HL-60/S4 treated with phorbol 12-myristate 13-acetate at 8.2 ng/mL for 4 days and 3 days (cell line): ENCODE data around the gene PCOLCE2.

ENCODE experiments used
- in situ Hi-C: fragments of 300-500 bp; cut with MboI; formaldehyde crosslinking; loops from 2 replicates; pipeline ENCODE4 v1.15.0; 2022; ENCODE audit warnings: low sequenced_read_pairs

PCOLCE2 gene

DNA sequence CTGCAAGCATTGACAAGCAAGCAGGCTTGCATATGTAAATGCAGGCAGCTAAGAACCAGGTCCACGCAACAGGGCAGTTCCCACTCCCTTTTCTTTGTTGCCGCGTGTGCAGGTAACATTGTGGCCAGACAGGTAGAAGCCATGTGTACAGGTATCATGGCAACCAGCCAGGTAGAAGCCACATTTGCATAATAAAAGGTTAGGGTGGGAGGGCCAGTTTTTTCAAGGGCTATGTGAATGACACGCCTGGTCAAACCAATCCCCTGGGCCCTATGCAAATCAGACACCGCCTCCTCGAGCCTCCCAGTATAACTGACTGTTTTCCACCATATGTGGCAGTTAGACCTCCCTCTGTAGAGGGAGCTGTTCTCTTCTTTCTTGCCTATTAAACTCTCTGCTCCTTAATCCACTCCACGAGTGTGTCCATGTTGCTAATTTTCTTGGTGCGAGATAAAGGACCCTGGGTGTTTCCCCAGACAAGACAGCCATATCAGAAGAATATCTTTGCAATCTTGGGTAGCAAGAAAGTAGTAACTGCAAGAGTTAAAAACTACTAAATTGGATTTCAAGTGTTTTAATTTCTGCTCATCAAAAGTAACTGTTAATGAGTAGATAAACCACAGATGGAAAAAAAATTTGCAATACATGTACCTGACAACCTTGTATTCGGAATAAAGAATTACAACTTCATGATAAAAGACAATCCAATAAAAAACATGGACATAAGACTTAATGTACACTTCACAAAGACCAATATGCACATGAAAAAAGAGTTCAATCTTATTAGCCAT is 21.8 kb downstream of the PCOLCE2 start:
- in situ Hi-C loops: no loop called here

DNA sequence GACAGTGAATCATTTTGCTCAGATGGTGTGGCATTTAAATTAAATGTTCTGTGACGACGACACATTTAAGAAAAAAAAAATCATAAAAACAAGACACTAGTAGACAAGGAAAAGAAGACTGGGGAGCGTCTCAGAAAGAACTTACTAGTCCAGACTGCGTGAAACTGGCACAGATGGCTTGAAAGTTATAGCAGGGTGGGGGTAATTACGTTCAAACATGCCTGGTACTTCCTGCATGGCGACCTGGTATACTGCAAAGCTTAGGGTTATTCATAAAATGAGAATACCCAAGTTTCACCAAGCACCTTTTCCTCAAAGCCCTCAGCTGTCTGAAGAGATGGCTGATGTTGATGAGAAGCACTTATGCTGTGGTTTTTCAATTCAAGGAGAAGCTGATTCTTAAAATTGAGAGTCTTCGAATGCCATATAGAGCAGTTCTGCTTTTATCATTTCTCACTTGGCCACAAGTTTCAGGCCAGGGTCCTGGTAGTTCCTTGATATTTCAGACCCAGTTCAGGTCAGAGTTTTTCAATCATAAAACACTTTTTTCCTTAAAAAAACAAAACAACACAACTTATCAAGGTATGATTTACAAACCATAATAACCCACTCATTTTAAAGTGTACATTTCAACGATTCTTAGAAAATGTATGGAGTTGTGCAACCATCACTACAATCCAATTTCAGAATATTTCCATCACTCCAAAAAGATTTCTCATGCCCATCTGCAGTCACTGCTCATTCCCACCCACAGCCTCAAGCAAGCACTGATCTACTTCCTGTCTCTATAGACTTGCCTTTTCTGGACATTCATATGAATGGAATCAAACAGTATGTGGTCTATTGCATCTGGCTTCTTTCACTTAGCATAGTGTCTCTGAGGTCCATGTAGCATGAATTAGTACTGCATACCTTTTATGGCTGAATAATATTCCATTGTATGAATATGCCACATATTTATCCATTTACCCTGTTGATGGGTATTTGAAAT is 24.7 kb downstream of the PCOLCE2 start:
- in situ Hi-C loops: no loop called here

DNA sequence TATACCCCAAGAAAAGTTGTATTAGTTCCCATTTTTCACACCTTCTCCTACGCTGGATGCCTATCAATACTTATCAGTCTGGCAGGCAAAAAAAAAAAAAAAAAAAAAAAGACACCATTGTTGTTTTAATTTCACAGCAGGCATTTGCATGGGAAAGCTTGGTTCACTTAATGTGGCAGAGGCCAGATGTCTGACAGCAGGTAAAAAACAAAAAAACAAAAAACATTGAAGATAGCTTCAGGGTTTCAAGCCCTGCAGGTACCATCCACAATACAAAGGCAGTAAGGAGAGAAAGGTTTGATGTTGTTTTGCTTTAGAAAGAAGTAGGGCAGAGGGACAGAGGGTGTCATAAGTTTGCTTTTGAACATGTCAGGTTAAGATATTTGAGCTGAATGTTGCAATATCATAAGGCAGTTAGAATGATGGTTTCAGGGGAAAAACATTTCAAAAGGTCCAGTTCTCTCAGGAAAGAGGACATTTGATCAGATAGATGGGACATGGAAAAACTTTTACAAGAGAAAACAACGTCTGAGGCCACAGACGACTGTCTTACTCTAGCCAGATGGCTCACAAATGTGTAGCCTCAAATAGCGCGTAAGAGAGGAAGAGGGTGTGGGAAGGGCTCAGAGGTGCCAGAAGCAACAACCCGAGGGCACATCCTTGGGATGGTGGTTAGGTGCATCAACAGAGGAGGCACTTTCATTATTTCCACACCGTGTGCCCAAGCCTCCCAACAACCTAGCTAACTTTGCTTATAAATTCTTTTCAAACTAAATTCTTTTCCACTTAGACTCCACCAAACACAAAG is 25.7 kb downstream of the PCOLCE2 start:
- in situ Hi-C loops: no loop called here

DNA sequence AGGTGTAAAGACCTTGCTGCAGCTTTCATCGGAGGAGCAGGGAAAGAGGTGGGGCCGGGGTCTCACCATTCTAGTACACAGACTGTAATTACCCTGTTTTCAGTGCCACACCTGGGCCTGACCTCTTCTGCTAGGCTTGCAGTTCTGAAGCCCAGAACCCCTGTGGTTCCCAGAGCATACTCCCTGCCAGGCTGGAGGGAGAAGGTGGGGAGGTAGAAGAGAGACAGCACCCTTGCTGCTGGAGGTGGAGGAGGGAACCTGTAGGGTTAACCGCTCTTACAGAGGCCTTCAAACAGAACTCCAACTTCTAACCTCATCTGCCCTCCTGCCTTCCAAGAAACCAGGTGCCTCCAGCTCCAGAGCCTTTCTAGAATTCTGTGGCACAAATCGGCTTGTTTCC is 27.0 kb downstream of the PCOLCE2 start:
- in situ Hi-C loops: no loop called here

DNA sequence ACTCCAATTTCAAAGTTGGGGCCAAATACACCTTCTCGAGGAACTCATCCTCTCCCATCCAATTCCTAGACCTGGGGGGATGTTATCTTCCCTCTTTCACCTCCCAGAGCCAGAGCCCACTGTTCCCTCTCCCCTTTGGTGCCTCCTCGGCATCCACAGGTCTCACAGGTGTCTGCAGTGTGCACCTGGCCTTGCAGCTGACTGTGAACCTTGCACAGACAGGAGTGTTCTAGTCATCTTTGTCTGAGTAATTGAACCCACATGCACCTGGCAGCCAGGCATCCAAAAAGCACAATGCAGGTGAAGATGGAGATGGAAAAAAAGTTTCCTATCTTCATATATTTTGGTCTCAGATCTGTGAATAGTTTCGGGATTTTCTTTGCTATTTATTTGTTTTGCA is 30.8 kb downstream of the PCOLCE2 start:
- in situ Hi-C loops: no loop called here

DNA sequence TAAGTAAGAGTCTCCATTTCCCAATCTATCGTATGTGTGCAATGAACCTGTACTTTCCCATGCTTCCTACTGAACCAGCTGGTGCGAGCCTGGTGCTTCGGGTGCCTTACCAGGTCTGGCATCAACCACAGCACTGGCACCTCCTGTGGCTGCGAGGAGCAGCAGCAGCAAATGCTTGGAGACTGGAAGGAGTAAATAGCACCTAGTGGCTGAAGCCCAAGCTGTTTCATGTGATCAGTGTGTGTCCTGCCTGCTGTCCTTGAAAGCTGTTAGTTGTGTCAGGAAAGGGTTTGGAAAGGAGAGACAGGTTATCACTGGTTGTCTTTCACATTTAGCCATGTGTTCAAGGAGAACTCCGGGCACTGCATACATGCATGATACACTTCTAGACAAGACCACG is 31.8 kb downstream of the PCOLCE2 start:
- in situ Hi-C loops: no loop called here

DNA sequence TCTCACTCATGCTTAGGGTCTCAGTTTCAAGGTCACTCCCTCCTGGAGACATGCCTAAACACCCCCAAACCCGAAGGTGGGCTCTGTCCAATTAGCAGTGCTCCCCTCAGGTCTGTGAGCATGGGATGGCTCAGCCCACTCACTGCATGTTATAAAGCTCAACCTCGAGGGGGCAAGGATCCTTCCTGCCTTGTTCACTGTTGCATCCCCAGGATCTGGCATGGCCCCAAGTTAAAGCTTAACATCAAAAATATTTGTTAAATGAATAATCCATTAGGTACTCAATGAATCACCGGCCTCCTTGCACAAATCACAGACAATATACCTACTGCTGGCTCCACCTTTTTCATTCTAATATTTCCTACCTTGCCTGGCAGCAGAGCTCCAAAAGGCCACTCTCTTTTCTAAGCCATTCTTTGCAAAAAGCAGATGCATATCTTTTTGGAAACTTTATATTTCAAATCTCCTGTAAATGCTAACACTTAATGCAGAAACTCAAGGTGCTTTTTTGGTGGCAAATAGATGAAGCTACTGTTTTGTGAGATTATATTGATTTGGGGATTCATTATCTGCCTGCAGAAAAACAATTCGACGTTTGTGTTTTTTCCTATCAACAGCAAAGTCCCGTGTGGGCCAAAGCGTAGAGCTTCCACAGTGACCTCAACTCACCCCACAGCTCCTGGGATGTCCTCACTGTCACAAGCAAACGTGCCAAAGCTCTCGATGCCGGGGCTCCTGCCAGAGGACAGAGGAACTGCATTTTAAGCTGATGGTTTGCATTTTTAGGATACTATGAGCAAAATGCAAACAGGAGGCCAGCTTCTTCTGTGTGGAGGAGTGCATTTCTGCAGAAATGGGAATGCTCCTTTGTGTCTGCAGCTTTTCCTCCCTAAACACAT is 35.4 kb downstream of the PCOLCE2 start:
- in situ Hi-C loops: no loop called here

DNA sequence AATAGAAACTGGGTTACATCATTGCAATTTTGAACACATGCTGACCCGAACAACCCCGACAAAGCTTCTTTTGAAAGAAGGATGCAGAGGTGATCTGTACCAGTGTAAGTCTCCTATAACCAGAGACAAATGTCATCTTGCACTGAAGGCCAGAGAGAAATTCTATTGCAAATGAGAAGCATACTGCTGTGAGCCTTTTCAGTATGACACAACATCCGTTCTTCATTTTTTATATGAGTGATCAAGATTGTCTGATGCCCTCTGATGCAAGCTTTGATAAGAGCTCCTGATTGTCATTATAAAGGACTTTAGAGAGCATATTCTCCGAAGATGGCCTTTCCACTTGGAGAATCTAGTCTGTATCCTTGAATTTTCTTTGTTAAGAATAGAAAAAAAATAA is 36.9 kb downstream of the PCOLCE2 start:
- in situ Hi-C loops: no loop called here

DNA sequence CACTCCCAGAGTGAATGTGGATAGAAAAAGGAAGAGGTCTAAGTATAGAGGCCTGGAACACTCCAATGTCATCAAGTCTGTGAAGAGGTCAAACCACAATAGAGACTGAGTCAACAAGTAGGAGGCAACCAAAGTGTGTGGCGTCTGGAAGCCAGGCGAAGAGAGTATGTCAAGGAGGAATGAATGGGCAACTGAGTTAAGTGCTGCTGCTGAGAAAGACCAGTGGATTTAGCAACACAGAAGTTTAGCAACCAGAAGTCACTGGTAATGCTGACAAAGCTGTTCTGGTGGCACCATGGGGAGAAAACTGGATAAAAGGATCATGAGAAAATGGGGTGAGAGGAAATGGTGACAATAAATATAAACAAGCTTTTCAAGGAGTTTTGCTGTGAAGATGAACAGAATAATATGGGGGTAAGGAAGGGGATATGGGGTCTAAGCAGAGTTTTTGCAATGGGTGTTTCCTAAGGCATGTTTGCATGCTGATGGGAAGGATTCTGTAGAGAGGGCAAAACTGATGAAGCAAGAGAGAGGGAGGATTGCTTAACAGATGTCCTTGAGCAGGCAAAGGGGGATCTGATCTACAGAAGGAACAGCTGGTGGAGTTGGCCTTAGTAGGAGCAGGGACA is 38.4 kb downstream of the PCOLCE2 start:
- in situ Hi-C loops: no loop called here

DNA sequence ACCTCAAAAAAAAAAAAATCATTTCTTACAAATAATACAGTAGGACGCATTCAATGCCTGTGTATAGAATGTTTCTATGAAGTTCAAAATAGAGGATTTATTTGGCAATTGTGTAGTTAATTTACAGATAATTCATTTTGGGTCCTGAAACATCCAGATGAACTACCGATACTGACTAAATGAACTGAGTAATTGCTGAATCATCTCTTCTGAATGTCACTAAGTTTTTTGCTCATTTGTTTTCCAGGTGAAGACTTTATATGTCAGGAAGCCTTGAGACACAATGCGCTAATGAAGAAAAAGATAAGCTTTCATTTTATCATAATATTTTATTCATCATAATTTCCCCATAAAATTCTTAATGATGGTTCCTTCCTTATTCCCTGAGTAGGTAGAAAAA is 39.7 kb downstream of the PCOLCE2 start:
- in situ Hi-C loops: loop anchor here (25.0 kb wide), 1 partner anchor 138 kb away; no protein-coding TSS in a partner anchor

DNA sequence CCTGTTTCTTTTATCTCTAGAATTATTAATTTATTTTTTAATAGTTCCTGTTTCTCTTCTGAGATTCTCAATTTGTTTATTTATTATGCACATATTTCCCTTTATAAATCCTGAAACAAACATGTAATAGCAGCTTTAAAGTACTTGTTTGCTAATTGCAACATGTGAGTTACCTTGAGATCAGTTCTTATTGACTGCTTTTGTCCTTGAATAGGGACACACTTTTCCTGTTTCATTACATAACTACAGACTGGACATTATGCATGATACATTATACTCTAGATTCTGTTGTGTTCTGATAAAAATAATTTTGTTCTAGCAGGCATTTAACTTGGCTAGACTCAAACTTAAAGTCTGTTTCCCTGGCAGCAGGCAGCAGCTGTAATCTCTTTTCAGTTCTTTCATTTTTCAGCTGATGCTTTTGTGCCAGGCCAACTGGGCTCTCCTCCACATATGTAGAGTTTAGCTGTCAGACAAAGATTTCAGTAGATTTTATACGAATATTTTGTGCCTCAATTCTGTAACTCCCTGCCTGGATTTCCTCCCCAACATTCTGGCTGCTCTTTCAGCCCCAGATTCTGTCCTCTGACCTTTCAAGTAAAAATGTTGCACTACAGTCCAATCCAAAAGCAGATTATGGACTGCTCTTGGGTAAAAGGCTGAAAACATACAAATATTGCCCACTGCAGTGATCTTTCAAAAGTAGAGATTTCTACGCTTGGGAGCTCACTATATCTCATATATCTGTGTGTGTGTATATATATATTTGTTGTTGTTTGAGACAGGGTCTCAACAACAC is 41.9 kb downstream of the PCOLCE2 start:
- in situ Hi-C loops: loop anchor here (25.0 kb wide), 1 partner anchor 140 kb away; no protein-coding TSS in a partner anchor

DNA sequence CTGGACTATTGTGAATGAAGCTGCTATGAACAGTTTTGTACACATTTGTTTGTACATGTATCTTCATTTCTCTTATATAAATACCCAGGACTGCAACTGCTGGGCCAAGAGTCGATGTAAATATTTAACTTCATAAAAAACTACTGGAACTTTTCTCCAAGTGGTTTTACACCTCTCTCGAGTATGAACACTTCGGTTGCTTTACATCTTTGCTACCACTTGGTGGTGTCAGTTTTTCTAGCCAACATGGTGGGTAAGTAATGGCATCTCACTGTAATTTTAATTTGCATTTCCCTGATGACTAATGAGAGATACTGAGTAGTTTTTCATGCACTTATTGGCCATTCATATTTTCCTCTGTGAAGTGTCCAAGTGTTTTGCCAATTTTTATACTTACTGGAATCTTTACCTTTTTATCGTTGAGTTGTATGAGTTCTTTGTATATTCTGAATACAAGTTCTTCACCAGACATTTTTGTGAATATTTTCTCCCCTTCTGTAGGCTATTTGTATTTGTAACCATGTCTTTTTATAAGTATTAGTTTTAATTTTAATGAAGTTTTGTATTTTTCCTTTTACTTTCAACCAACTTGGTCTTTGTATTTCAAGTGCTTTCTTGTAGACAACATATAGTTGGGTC is 44.4 kb downstream of the PCOLCE2 start:
- in situ Hi-C loops: loop anchor here (25.0 kb wide), 1 partner anchor 143 kb away; no protein-coding TSS in a partner anchor

DNA sequence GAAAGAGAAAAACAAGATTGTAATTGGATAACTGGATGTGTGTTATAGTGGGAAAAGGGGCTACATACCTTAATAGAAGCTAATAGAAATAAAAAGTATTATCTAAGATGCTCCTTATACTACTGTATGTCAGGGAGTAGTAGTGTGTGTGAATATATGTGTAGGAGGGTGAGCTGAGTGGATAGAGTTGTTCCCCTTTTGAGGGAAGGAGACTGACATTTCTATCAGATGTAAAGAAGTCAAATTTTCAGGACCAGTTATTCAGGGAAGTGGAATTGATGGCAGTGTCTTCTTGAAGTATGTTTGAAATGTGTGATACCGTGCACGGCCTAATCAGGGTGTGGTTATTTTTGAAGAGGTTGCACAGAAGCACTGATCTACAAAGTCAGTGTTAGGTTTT is 49.1 kb downstream of the PCOLCE2 start:
- in situ Hi-C loops: loop anchor here (25.0 kb wide), 1 partner anchor 147 kb away; no protein-coding TSS in a partner anchor

DNA sequence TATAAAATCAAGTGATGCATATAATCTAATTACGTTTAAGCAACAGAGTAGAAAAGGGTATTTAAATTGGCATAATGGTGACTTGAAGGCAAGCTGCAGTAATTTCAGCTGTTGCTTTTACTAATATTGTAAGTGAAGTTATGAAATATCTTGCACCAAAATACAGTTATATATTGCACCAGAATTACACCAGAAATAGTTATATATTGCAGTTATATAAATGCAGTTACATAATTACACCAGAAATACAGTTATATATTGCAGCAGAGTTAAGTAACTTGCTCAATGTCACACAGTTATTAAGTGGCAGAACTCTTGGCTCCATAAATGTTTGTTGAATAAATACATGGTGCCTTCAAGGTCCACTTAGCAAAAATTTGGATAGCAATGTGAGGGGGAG is 51.4 kb downstream of the PCOLCE2 start:
- in situ Hi-C loops: loop anchor here (25.0 kb wide), 1 partner anchor 150 kb away; no protein-coding TSS in a partner anchor

DNA sequence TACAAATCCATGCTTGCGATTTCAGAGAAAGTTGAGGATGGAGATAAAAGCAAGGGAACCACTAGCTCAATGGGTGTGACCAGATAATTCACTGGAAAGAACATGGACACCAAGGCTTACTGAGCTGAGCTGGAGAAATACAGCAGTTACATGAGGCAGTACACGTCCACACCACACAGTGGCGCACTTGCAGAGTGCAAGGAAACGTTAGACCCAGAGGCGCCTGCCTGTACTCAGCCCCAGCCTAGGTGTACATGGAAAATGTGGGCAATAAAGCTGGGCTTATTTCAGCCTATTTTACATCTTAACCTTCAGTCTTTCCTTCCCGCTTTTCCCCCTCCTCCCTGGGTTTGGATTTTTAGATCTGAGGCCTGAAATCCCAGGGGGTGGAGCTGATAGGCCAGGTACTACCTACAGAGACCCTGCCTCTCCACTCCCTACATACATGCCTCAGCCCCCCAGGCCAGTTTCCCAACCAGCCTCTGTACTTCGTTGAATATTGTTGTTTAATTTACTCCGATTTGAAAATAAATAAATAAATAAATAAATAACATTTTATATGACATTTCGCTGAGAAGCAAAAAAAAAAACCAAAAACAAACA is 60.1 kb downstream of the PCOLCE2 start:
- in situ Hi-C loops: loop anchor here (25.0 kb wide), 1 partner anchor 158 kb away; no protein-coding TSS in a partner anchor

DNA sequence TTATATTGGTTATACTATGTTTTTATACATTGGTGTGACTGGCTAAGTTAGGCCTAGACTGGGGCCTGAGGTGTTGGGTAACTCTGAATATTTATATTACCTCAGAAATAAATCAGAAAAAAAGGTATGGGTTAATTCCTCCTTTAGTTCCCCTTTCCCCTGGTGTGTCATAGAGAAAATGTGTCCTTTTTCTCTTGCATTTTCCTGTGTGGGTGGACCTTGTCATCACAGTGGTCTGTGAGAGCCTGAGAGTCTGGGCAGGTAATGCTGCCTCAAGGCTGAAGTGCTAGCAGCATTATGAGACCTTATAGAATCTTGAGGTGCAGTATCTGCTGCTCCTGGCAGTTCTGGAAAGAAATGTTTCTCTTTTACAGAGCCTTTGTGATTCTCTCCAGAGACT is 69.7 kb downstream of the PCOLCE2 start:
- in situ Hi-C loops: no loop called here

DNA sequence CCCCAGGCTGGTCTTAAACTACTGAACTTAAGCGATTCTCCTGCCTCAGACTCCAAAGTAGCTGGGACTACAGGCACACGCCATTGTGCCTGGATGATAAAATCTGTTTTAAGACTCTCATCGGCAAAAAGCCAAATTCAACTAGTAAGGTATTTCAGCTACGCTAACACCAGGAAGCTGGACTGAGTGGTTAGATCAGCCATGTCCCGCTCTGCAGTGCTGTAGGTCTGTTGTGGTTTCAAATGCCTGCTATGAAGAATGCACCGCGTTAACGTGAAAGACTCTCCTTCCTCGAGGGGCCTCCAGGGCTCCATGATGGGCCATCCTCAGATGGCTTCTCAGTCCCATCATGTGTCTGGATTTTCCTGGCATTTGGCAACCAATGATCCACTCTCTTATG is 70.2 kb downstream of the PCOLCE2 start:
- in situ Hi-C loops: no loop called here
